HFF-Myc (cell line): ENCODE data around the gene ANO4.

Source experiments
- DNase-seq: peaks from one replicate; pipeline ENCODE4 v3.0.0-alpha.2; 2011; ENCODE audit warnings: low read depth; ENCODE audit errors: extremely low read depth
- H3K4me3 ChIP-seq: replicated peaks from 2 replicates; pipeline ENCODE4 v1.5.1; 2011; ENCODE audit warnings: low read depth, mild to moderate bottlenecking, control low read depth, low read length
- TF ChIP-seq, protein P1 (sequence below): IDR thresholded peaks from 2 replicates; pipeline ENCODE4 v1.5.1; 2012; ENCODE audit warnings: mild to moderate bottlenecking, low read depth, low read length, control low read depth; ENCODE audit errors: missing control alignments

The ANO4 gene

DNA sequence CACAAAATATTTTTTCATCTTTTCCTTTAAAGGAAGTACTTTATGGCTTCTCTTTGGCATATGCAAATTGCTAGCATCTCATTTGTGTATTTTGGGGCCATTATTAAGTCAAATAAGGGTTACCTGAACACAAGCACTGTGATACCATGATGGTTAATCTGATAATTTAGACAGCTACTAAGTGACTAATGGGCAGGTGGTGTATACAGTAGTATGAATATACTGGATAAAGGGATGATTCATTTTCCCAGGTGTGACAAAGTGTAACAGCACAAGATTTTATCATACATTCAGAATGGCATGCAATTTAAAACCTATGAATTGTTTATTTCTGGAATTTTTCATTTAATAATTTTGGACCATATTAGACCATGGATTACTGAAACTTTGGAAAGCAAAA, 27.2 kb upstream of the ANO4 start:
- TF ChIP-seq, protein P1, sequence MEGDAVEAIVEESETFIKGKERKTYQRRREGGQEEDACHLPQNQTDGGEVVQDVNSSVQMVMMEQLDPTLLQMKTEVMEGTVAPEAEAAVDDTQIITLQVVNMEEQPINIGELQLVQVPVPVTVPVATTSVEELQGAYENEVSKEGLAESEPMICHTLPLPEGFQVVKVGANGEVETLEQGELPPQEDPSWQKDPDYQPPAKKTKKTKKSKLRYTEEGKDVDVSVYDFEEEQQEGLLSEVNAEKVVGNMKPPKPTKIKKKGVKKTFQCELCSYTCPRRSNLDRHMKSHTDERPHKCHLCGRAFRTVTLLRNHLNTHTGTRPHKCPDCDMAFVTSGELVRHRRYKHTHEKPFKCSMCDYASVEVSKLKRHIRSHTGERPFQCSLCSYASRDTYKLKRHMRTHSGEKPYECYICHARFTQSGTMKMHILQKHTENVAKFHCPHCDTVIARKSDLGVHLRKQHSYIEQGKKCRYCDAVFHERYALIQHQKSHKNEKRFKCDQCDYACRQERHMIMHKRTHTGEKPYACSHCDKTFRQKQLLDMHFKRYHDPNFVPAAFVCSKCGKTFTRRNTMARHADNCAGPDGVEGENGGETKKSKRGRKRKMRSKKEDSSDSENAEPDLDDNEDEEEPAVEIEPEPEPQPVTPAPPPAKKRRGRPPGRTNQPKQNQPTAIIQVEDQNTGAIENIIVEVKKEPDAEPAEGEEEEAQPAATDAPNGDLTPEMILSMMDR = no peak
- no peak for DNase-seq

DNA sequence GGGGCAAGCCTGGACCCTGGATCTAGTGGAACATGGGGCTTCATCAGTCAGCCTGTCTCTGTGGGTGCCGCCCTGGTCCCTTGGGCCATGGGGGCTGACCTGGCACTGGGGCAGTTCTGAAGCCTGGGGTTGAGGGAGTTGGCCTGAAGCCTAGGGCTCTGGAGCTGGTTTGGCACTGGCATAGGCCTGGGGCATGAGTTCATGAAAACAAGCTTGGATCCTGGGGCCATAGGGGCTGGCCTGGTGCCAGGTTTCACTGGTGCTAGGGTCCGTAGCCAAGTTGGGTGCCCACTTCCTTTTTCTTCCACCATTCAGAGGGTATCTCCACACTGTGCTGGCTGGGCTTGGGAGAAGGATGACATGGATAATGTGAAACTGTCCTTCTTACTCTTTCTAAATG, 26.6 kb upstream of the ANO4 start:
- DNase-seq = no peak
- TF ChIP-seq, protein P1 = no peak
- no peak overlapping the region for H3K4me3 ChIP-seq

More for the DNA sequence above, 27.2 kb upstream of the ANO4 start:
- H3K4me3 ChIP-seq = no peak overlapping the region

DNA sequence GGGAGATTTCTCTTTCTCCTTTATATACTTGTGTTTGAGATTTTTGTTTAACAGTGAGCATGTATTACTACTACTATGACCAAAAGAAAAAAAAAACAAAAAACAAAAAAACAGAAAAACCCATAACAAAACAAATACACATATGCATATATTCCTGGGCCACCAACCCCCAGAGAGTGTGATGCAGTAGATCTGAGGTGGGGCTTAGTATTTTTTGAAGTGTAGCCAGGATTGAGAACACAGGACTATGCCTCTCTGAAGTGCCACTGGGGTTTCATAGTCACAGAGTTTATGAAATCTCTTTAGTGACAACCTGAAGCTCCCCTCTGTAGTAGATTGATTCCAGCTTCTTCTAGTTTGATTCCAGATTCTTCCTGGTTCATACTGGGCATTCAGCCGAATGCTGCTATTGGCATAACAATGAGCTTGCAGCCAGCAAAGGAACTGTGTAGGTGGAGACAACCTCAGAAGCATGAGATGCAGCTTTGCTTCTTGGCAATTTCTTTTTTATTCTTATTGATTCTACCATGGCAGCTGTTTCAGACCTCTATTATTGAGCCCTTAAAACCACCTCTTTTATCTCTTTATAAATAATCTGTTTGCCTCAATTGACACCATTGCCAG, 15.5 kb upstream of the ANO4 start:
- no peak for DNase-seq
- H3K4me3 ChIP-seq = no peak overlapping the region
- TF ChIP-seq, protein P1 = no peak

DNA sequence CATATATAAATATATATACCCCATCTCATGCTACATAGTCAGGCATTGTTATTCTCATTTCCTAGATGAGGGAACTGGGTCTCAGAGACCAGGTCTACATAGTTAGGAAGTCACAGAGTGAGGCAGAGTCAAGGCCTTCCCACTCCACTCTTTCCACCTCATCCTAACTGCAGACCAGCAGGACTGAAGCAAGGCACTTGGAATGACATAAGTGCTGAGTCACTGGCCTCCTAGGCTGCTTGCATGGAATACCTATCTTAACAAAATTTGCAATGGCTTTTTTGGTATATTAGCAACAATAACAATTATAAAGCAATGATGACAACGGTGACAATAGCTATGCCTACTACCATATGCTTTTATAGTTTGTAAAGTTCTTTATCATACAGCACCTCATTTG, 5.4 kb upstream of the ANO4 start:
- DNase-seq = no peak
- H3K4me3 ChIP-seq = no peak overlapping the region
- TF ChIP-seq, protein P1 = no peak

DNA sequence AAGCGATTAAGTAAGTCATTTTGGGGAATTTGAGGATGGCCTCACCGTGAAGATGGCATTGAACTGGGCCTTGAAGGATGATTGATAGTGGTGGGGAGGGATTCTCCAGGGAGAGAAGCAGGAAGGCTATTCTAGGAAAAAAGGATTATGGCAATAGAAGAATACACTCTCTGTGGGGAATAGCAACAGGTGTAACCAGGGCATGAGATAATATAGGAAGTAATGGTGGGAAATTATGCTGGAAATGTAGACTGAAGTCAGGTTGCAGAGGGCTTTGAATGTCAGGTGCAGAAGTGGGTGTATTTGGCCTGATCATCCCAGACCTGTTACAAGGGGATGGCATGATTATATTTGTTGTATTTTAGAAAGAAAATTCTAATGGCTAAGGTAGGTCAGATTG, 4.6 kb upstream of the ANO4 start:
- no peak for DNase-seq
- TF ChIP-seq, protein P1 = no peak
- H3K4me3 ChIP-seq = no peak overlapping the region

DNA sequence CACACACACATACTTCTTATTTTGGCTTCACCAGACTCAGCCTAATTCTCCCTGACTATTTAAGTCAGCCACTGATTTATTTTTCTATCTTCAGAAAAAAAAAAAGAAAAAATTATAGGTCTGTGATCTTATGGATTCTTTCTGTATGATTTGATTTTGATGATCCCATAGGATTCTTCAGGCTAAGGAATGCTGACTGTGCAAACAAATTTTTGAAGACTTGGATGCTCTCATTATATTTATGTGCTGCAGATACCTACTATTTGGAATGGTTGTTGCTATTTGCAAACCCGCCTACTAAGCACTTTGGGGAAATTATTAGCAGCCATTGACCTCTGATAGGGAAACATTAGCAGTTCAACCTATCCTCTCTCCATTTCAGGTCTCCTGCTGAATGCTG, 4.0 kb upstream of the ANO4 start:
- TF ChIP-seq, protein P1 = no peak
- no peak for DNase-seq
- no peak overlapping the region for H3K4me3 ChIP-seq

DNA sequence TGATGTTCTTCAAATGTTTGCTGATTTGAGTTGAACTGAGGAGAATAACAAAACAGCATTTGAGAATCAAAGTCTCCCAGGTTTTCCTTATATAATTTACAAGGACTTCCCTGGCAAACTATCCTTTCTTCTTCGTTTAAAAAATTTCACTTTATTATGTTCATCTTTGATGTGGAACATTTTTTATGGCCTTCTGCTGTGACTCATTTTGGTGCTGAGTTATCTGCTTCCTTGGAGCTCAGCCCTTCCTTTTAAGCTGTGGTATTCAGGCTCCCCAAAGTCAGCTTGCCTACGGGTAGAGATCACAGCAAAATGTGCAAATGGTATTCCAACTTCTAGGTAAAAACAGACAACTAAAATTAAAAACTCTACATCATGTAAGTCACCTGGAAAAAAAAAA, 1.4 kb upstream of the ANO4 start:
- DNase-seq = no peak
- no peak overlapping the region for H3K4me3 ChIP-seq
- TF ChIP-seq, protein P1 = no peak
